ENCODE data around the gene AP5S1. TPM values are rescaled to one million over a fixed set of nuclear protein-coding genes. Genes with fewer than 3 reads are reported as not detected.

AP5S1 gene
- total RNA-seq, 1 donor from 2014 or later, result 10.7 TPM

Other genes starting within 250 kb of the AP5S1 start
- gene GFRA4, start 157.1 kb upstream of the AP5S1 start, total RNA-seq, result not detected
- gene ADAM33, start 138.5 kb upstream of the AP5S1 start, total RNA-seq, result 2.5 TPM
- gene SIGLEC1, start 107.9 kb upstream of the AP5S1 start, total RNA-seq, result 0.80 TPM
- 1.2 TPM for gene HSPA12B, start 87.9 kb upstream of the AP5S1 start, total RNA-seq
- gene ADISSP, start 52.8 kb upstream of the AP5S1 start, total RNA-seq, result 29.1 TPM
- not detected for gene SPEF1, start 39.1 kb upstream of the AP5S1 start, total RNA-seq
- 50.8 TPM for gene CENPB, start 33.8 kb upstream of the AP5S1 start, total RNA-seq
- 42.5 TPM for gene CDC25B, start 24.2 kb upstream of the AP5S1 start, total RNA-seq
- gene MAVS, start 26.3 kb downstream of the AP5S1 start, total RNA-seq, result 18.8 TPM
- 26.2 TPM for gene PANK2, start 68.8 kb downstream of the AP5S1 start, total RNA-seq
- 8.3 TPM for gene RNF24, start 195.0 kb downstream of the AP5S1 start, total RNA-seq

Data from esophagus mucosa (tissue), 1 donor.